IMR-90 (cell line): ENCODE results near the gene HNRNPM. TPM values are rescaled to one million over a fixed set of nuclear protein-coding genes. Genes with fewer than 3 reads are reported as not detected.
A peak's percentile ranks its signal among the peaks of the same experiment; 100 is the strongest.

ENCODE experiments used
- ATAC-seq: fragments of 200-7000 bp; cut with Tn5 transposase; 2 replicates; pipeline ENCODE4 v1.9.1; 2020; ENCODE audit warnings: low read depth, mild to moderate bottlenecking, moderate library complexity
- BruUV-seq: library from RNA; stranded (reverse); fragments of 400-500 nt; replicated peaks from 2 replicates; lab custom pipeline; 2021; lab: Mats Ljungman, UMichigan
- CTCF ChIA-PET: fragments of 300-600 bp; formaldehyde crosslinking; extraction: SDS; loops from one replicate; lab custom pipeline; 2021; ENCODE audit warnings: antibody characterized with exemption; lab: Yijun Ruan, JAX
- POLR2A ChIA-PET: fragments of 300-600 bp; sonication (Branson Sonifier 250); formaldehyde crosslinking; loops from one replicate; lab custom pipeline; 2022; ENCODE audit warnings: antibody characterized with exemption; ENCODE audit not compliant: unreplicated experiment; lab: Charles Lee
- DNase-seq: peaks from one replicate; pipeline ENCODE4 v3.0.0; 2013
- H2AFZ ChIP-seq: replicated peaks from 2 replicates; pipeline ENCODE3; 2013; ENCODE audit warnings: low read length, mild to moderate bottlenecking; ENCODE audit not compliant: poor library complexity
- H2AK5ac ChIP-seq: 2 replicates; pipeline ENCODE4 v1.6.1; 2013; ENCODE audit warnings: low read depth, low read length, inconsistent platforms
- H2AK9ac ChIP-seq: replicated peaks from 2 replicates; pipeline ENCODE3; 2013; ENCODE audit warnings: mild to moderate bottlenecking, low read depth, low read length, moderate library complexity; ENCODE audit not compliant: poor library complexity
- H2BK120ac ChIP-seq: 2 replicates; pipeline ENCODE4 v1.6.1; 2013; ENCODE audit warnings: low read depth, low read length, inconsistent platforms
- H2BK15ac ChIP-seq: 3 replicates; pipeline ENCODE4 v1.6.1; 2013; ENCODE audit warnings: low read depth, low read length, inconsistent platforms
- H2BK20ac ChIP-seq: 2 replicates; pipeline ENCODE4 v1.6.1; 2013; ENCODE audit warnings: low read depth, mild to moderate bottlenecking, inconsistent platforms, low read length, moderate library complexity
- H2BK5ac ChIP-seq: 2 replicates; pipeline ENCODE4 v1.6.1; 2013; ENCODE audit warnings: mild to moderate bottlenecking, low read depth, low read length, inconsistent platforms; ENCODE audit not compliant: poor library complexity, severe bottlenecking
- H3K14ac ChIP-seq: replicated peaks from 2 replicates; pipeline ENCODE4 v1.6.1; 2013; ENCODE audit warnings: low read depth, low read length, inconsistent platforms
- H3K18ac ChIP-seq: 2 replicates; pipeline ENCODE4 v1.6.1; 2013; ENCODE audit warnings: low read depth, low read length, control low read depth
- H3K23ac ChIP-seq: 2 replicates; pipeline ENCODE4 v1.6.1; 2013; ENCODE audit warnings: low read depth, low read length, inconsistent platforms
- H3K27ac ChIP-seq: 2 replicates; pipeline ENCODE4 v1.5.1; 2013; ENCODE audit warnings: mild to moderate bottlenecking, control low read depth, low read length; ENCODE audit not compliant: insufficient read depth
- H3K27me3 ChIP-seq: 2 replicates; pipeline ENCODE4 v1.6.1; 2013; ENCODE audit warnings: low read length; ENCODE audit not compliant: control insufficient read depth, insufficient read depth
- H3K36me3 ChIP-seq: 2 replicates; pipeline ENCODE4 v1.6.1; 2013; ENCODE audit warnings: low read length, mixed read lengths; ENCODE audit not compliant: control insufficient read depth, insufficient read depth
- H3K4ac ChIP-seq: 2 replicates; pipeline ENCODE4 v1.6.1; 2013; ENCODE audit warnings: low read depth, low read length, inconsistent platforms
- H3K4me1 ChIP-seq: 2 replicates; pipeline ENCODE4 v1.6.1; 2013; ENCODE audit warnings: low read length, mixed read lengths; ENCODE audit not compliant: control insufficient read depth, insufficient read depth
- H3K4me2 ChIP-seq: 2 replicates; pipeline ENCODE4 v1.6.1; 2013; ENCODE audit warnings: low read depth, mild to moderate bottlenecking, control low read depth, low read length, moderate library complexity
- H3K4me3 ChIP-seq: 2 replicates; pipeline ENCODE4 v1.5.1; 2013; ENCODE audit warnings: low read depth, mild to moderate bottlenecking, control low read depth, low read length, moderate library complexity; ENCODE audit not compliant: insufficient read depth
- H3K56ac ChIP-seq: 2 replicates; pipeline ENCODE4 v1.6.1; 2013; ENCODE audit warnings: low read length, inconsistent platforms; ENCODE audit not compliant: insufficient read depth; ENCODE audit errors: extremely low read depth
- H3K79me1 ChIP-seq, 2 experiments: 2 replicates each; pipeline ENCODE4 v1.6.1; 2013; ENCODE audit warnings: low read length in 2 of 2, inconsistent platforms in 1 of 2, low read depth in 1 of 2
- H3K9ac ChIP-seq: 2 replicates; pipeline ENCODE4 v1.6.1; 2013; ENCODE audit warnings: low read depth, low read length, control low read depth
- H3K9me1 ChIP-seq: 2 replicates; pipeline ENCODE4 v1.6.1; 2013; ENCODE audit warnings: low read length, inconsistent platforms; ENCODE audit not compliant: insufficient read depth
- H3K9me3 ChIP-seq: 2 replicates; pipeline ENCODE4 v1.6.1; 2013; ENCODE audit warnings: low read length; ENCODE audit not compliant: control insufficient read depth, insufficient read depth
- H4K20me1 ChIP-seq: 2 replicates; pipeline ENCODE4 v1.6.1; 2013; ENCODE audit warnings: low read length, inconsistent platforms; ENCODE audit not compliant: insufficient read depth
- H4K5ac ChIP-seq: 2 replicates; pipeline ENCODE4 v1.6.1; 2013; ENCODE audit warnings: mild to moderate bottlenecking, low read depth, low read length, control low read depth
- H4K8ac ChIP-seq, 2 experiments: 2 replicates each; pipeline ENCODE4 v1.6.1; 2013; ENCODE audit warnings: low read depth in 2 of 2, low read length in 2 of 2, control low read depth in 1 of 2, inconsistent platforms in 1 of 2
- H4K91ac ChIP-seq: 2 replicates; pipeline ENCODE4 v1.6.1; 2013; ENCODE audit warnings: low read depth, low read length, inconsistent platforms; ENCODE audit not compliant: insufficient read depth
- CHD1 ChIP-seq: IDR thresholded peaks from 2 replicates; pipeline ENCODE4 v1.6.1; 2012; ENCODE audit warnings: low read depth, low read length, improper control_type of control experiment
- FOS ChIP-seq: fragments of 150-350 bp; IDR thresholded peaks from 2 replicates; pipeline ENCODE4 v1.6.1; 2016; ENCODE audit warnings: low read depth, low read length
- MAFK ChIP-seq: IDR thresholded peaks from 2 replicates; pipeline ENCODE4 v1.6.1; 2012; ENCODE audit warnings: low read depth, low read length, improper control_type of control experiment
- POLR2A ChIP-seq: IDR thresholded peaks from 2 replicates; pipeline ENCODE4 v1.6.1; 2012; ENCODE audit warnings: mild to moderate bottlenecking, low read depth, low read length
- USF2 ChIP-seq: fragments of 150-350 bp; IDR thresholded peaks from 2 replicates; pipeline ENCODE4 v1.6.1; 2017; ENCODE audit warnings: mild to moderate bottlenecking, antibody characterized with exemption, low read length, low read depth
- WGBS, 2 experiments: methylation state at CpG; one replicate each; pipeline versions ENCODE4 v1.1.5 to v1.1.7; 2013; ENCODE audit warnings: missing lambda C conversion rate in 2 of 2; ENCODE audit not compliant: insufficient read length in 1 of 2; ENCODE audit errors: extremely low coverage in 2 of 2; 5-methylcytosine and 5-hydroxymethylcytosine counted together
- dilution Hi-C: fragments of 300-500 bp; cut with HindIII; formaldehyde crosslinking; loops from one replicate; pipeline ENCODE4 v1.14.3; 2018; ENCODE audit warnings: low sequenced_read_pairs; ENCODE audit not compliant: unreplicated experiment
- in situ Hi-C: fragments of 300-500 bp; cut with MboI; formaldehyde crosslinking; loops from 3 replicates; pipeline ENCODE4 v1.14.3; 2019; ENCODE audit warnings: low sequenced_read_pairs, inconsistent platforms, mixed read lengths
- intact Hi-C: fragments of 100-400 bp; cut with micrococcal nuclease; formaldehyde crosslinking; loops from 2 replicates; pipeline ENCODE4 v1.10.0; 2022
- polyA plus RNA-seq, 3 experiments: library from polyadenylated mRNA; depleted of rRNA; stranded (reverse); fragments of >200 nt; gene quantifications; 2 replicates each; pipeline ENCODE4 v1.2.3, GENCODE V29; 2012; ENCODE audit warnings: low replicate concordance in 1 of 3
- total RNA-seq: library from RNA; depleted of rRNA; stranded (reverse); fragments of >200 nt; gene quantifications from 2 replicates; pipeline ENCODE4 v1.2.3, GENCODE V29; 2012

The HNRNPM gene
- total and polyA plus RNA-seq, 2 of the 4 experiments (the other 2 are of a cell fraction), result 75.6 to 197 TPM

DNA sequence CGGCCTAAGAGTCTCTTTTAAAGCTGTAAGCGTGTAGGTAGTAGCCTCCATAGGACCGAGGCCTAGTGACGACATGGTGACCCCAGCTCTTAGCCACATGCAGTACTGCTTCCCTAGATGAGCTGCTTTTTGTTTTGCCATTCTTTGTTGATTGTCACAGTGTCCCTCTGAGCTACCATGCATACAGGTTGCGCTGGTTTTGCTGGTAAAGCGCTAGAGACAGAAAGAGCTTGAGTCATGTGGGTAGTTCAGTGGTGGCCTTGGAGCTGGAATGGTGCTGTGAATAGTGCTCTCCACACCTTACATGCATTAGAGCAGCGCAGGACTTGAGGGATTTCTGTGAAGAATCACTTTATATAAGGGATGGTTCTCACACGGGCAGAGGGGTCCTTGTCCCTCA lies 5.1 kb downstream of the HNRNPM start:
- H3K23ac ChIP-seq, result peak overlapping the region; percentile 71
- H2BK120ac ChIP-seq, result no peak overlapping the region
- no peak overlapping the region for H2AK5ac ChIP-seq
- peaks cover 96% of the 10 kb centered on the region for H4K20me1 ChIP-seq
- H2BK5ac ChIP-seq, result no peak overlapping the region
- H2BK20ac ChIP-seq, result no peak overlapping the region
- H3K9me1 ChIP-seq, result peaks cover 36% of the 10 kb centered on the region
- TF ChIP-seq FOS, result no peak
- no peak for TF ChIP-seq CHD1
- no peak for TF ChIP-seq POLR2A
- TF ChIP-seq USF2, result no peak
- no peak for TF ChIP-seq MAFK
- no peak overlapping the region for H4K8ac ChIP-seq
- ChIA-PET CTCF (no interaction called here), POLR2A (no interaction called here)
- H2BK15ac ChIP-seq, result no peak overlapping the region
- H3K79me1 ChIP-seq, result peaks cover 0 to 75% of the 10 kb centered on the region in 2 experiments; a peak in 2 of 4 replicates
- H3K18ac ChIP-seq, result no peak overlapping the region
- dilution Hi-C loops, result no loop called here
- H2AK9ac ChIP-seq, result no peak overlapping the region
- H3K4me2 ChIP-seq, result peak overlapping the region; percentile 26; the same call in 1 of the 2 replicates
- H4K91ac ChIP-seq, result no peak overlapping the region
- H3K4me3 ChIP-seq, result no peak overlapping the region
- H3K4ac ChIP-seq, result no peak overlapping the region
- peaks cover 11% of the 10 kb centered on the region for H3K36me3 ChIP-seq
- no CpG with 5 or more reads among the region's 8 CpGs for WGBS, 2 experiments
- no peak overlapping the region for H3K27ac ChIP-seq
- H3K9me3 ChIP-seq, result no peaks in the 10 kb centered on the region
- intact Hi-C loops, result loop anchor here (5.0 kb wide), 1 partner anchor 38 kb away; the partner anchor contains the start of gene MARCHF2
- no peak overlapping the region for H2AFZ ChIP-seq
- H3K27me3 ChIP-seq, result no peaks in the 10 kb centered on the region
- DNase-seq, result no peak
- 0 out of 2 replicates have a peak overlapping the region, but pooled peaks have one; percentile 22 for H3K14ac ChIP-seq
- H4K5ac ChIP-seq, result no peak overlapping the region
- in situ Hi-C loops, result no loop called here
- no peak overlapping the region for H3K56ac ChIP-seq
- no peak overlapping the region for H3K9ac ChIP-seq
- peaks cover 15% of the 10 kb centered on the region for H3K4me1 ChIP-seq
- no TSS peak for BruUV-seq
- ATAC-seq, result no peak
